ENCODE data around the gene NPAS1. TPM values are rescaled to one million over a fixed set of nuclear protein-coding genes. Genes with fewer than 3 reads are reported as not detected.

The NPAS1 gene
- total and polyA plus RNA-seq, 2 experiments from 2014 or later, result 5.6 to 9.8 TPM

DNA sequence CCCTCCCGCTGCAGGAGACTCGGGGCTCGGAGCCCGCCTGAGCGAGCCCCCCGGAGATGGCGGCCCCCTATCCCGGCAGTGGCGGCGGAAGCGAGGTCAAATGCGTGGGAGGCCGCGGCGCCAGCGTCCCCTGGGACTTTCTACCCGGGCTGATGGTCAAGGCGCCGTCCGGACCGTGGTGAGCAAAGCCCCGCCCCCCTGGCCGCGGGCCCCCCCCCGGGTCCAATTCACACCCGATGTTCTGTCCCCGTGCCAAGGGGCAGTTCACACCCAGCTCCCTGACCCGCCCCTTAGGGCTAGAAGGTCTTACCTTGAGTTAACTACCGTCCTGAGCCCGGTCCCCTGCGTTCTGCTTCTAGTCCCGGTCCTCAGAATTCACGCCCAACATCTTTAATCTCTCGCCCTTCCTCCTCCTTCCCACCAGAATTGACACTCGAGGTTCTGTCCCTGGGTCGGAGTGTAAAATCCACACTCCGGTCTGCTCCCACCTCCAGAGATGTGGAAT is 1.4 kb downstream of the NPAS1 start:
- peaks cover 10% of the 10 kb centered on the region for H3K4me1 Mint-ChIP-seq
- ATAC-seq (peak; percentile 19), DNase-seq (ENCODE audit: low spot score) (peak; percentile 69)
- H3K27ac Mint-ChIP-seq, result no peak overlapping the region
- no peaks in the 10 kb centered on the region for H3K9me2 ChIP-seq (ENCODE audit: insufficient read depth)
- H3K9me3 Mint-ChIP-seq, result no peaks in the 10 kb centered on the region; the same call in 2 of the 3 replicates
- peaks cover 70% of the 10 kb centered on the region for H3K27me3 ChIP-seq (ENCODE audit: insufficient read depth)
- H3K36me3 ChIP-seq (ENCODE audit: insufficient read depth), result no peaks in the 10 kb centered on the region
- H3K27me3 Mint-ChIP-seq (ENCODE audit: insufficient read depth, low read depth, poor library complexity), result peaks cover 56% of the 10 kb centered on the region
- peaks cover 11% of the 10 kb centered on the region; the same call in 1 of the 2 replicates for H3F3A ChIP-seq (replicated peaks; ENCODE audit: low read depth)
- H4K20me1 ChIP-seq (replicated peaks; ENCODE audit: insufficient read depth), result no peaks in the 10 kb centered on the region; the same call in 1 of the 2 replicates
- H2AFZ ChIP-seq, result peak overlapping the region; percentile 76; the same call in 1 of the 2 replicates
- no peaks in the 10 kb centered on the region; the same call in 2 of the 3 replicates for H3K36me3 Mint-ChIP-seq (ENCODE audit: low read depth)
- H3K4me2 ChIP-seq, result peak overlapping the region; percentile 86
- peak overlapping the region; percentile 68 for H3K4me3 Mint-ChIP-seq
- TF ChIP-seq NANOG (IDR thresholded peaks at IDR 0.05; ENCODE audit: borderline replicate concordance), result no peak
- peak; percentile 39 for TF ChIP-seq EZH2 (IDR thresholded peaks at IDR 0.05; ENCODE audit: low read depth, unreplicated experiment)
- H3K27ac ChIP-seq (ENCODE audit: low read depth), result no peak overlapping the region
- H3K79me2 ChIP-seq (replicated peaks; ENCODE audit: insufficient read depth), result no peaks in the 10 kb centered on the region
- peaks cover 14% of the 10 kb centered on the region; the same call in 1 of the 2 replicates for H3K4me1 ChIP-seq (ENCODE audit: insufficient read depth)
- H3K4me3 ChIP-seq, result peak overlapping the region; percentile 62

DNA sequence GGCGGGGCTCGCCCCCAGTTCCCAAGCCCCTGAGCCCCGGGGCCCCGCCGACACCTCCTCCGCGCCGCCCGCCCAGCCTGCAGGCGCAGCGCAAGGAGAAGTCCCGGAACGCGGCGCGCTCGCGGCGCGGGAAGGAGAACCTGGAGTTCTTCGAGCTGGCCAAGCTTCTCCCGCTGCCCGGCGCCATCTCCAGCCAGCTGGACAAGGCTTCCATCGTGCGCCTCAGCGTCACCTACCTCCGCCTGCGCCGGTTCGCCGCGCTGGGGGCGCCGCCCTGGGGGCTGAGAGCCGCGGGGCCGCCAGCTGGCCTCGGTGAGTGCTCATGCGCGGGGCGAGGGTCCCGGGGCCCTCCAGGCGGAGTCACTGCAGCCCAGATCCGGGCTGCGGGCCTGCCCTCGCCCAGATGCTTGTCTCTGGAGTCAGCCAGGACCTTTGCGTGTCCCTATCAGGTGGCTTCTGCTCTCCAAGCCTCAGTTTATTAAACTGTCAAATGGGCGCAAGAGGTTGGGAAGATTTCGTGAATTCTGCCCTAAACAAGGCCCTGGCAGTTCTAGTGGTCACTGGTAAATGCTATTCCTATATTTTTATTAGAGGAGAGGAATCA is 2.0 kb downstream of the NPAS1 start:
- Mint-ChIP-seq H3K4me1 (peaks cover 10% of the 10 kb centered on the region), H3K27ac (no peak overlapping the region), H3K4me3 (peak overlapping the region; percentile 68), H3K27me3 (ENCODE audit: insufficient read depth, low read depth, poor library complexity) (peaks cover 62% of the 10 kb centered on the region), H3K36me3 (ENCODE audit: low read depth) (no peaks in the 10 kb centered on the region; the same call in 2 of the 3 replicates), H3K9me3 (no peaks in the 10 kb centered on the region; the same call in 2 of the 3 replicates)
- peak overlapping the region; percentile 76; the same call in 1 of the 2 replicates for H2AFZ ChIP-seq
- H3K27ac ChIP-seq (ENCODE audit: low read depth), result no peak overlapping the region
- H3K36me3 ChIP-seq (ENCODE audit: insufficient read depth), result no peaks in the 10 kb centered on the region
- DNase-seq (ENCODE audit: low spot score) (peak; percentile 77), ATAC-seq (peak; percentile 36)
- H3K27me3 ChIP-seq (ENCODE audit: insufficient read depth), result peaks cover 70% of the 10 kb centered on the region
- H3K4me2 ChIP-seq, result peak overlapping the region; percentile 86
- no peaks in the 10 kb centered on the region for H3K79me2 ChIP-seq (replicated peaks; ENCODE audit: insufficient read depth)
- H3F3A ChIP-seq (replicated peaks; ENCODE audit: low read depth), result peaks cover 11% of the 10 kb centered on the region; the same call in 1 of the 2 replicates
- H3K4me1 ChIP-seq (ENCODE audit: insufficient read depth), result peaks cover 14% of the 10 kb centered on the region; the same call in 1 of the 2 replicates
- TF ChIP-seq, protein P1, sequence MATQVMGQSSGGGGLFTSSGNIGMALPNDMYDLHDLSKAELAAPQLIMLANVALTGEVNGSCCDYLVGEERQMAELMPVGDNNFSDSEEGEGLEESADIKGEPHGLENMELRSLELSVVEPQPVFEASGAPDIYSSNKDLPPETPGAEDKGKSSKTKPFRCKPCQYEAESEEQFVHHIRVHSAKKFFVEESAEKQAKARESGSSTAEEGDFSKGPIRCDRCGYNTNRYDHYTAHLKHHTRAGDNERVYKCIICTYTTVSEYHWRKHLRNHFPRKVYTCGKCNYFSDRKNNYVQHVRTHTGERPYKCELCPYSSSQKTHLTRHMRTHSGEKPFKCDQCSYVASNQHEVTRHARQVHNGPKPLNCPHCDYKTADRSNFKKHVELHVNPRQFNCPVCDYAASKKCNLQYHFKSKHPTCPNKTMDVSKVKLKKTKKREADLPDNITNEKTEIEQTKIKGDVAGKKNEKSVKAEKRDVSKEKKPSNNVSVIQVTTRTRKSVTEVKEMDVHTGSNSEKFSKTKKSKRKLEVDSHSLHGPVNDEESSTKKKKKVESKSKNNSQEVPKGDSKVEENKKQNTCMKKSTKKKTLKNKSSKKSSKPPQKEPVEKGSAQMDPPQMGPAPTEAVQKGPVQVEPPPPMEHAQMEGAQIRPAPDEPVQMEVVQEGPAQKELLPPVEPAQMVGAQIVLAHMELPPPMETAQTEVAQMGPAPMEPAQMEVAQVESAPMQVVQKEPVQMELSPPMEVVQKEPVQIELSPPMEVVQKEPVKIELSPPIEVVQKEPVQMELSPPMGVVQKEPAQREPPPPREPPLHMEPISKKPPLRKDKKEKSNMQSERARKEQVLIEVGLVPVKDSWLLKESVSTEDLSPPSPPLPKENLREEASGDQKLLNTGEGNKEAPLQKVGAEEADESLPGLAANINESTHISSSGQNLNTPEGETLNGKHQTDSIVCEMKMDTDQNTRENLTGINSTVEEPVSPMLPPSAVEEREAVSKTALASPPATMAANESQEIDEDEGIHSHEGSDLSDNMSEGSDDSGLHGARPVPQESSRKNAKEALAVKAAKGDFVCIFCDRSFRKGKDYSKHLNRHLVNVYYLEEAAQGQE (IDR thresholded peaks at IDR 0.05; ENCODE audit: unreplicated experiment), result no peak
- TF ChIP-seq ZNF462 (CRISPR knock-in tag; IDR thresholded peaks at IDR 0.05), result no peak
- no peak for TF ChIP-seq POLR2AphosphoS5 (IDR thresholded peaks at IDR 0.05; ENCODE audit: low read depth)
- TF ChIP-seq EZH2phosphoT487 (IDR thresholded peaks at IDR 0.05; ENCODE audit: unreplicated experiment), result no peak
- peak; percentile 20 for TF ChIP-seq EZH2 (IDR thresholded peaks at IDR 0.05; ENCODE audit: low read depth, unreplicated experiment)
- no peak for TF ChIP-seq CREB1 (CRISPR knock-in tag; IDR thresholded peaks at IDR 0.05; ENCODE audit: low read depth)
- no peak for TF ChIP-seq JUNB (IDR thresholded peaks at IDR 0.05; ENCODE audit: unreplicated experiment)
- TF ChIP-seq ZNF331 (CRISPR knock-in tag; IDR thresholded peaks at IDR 0.05; ENCODE audit: low read depth), result no peak
- TF ChIP-seq NANOG (IDR thresholded peaks at IDR 0.05; ENCODE audit: borderline replicate concordance), result no peak
- H3K4me3 ChIP-seq, result peak overlapping the region; percentile 62
- H3K9me2 ChIP-seq (ENCODE audit: insufficient read depth), result no peaks in the 10 kb centered on the region
- H4K20me1 ChIP-seq (replicated peaks; ENCODE audit: insufficient read depth), result no peaks in the 10 kb centered on the region; the same call in 1 of the 2 replicates

Data from GM23338 (cell line).